Esophagus muscularis mucosa (tissue), 4 donors: ENCODE results near the gene AAK1.

Experiments used
- EP300 ChIP-seq: sonication (generic); formaldehyde crosslinking; IDR thresholded peaks from one replicate; pipeline ENCODE4 v1.6.1; 2017; ENCODE audit warnings: antibody characterized with exemption
- POLR2A ChIP-seq: fragments of 450-650 bp; IDR thresholded peaks from one replicate; pipeline ENCODE4 v1.6.1; 2017; ENCODE audit warnings: antibody characterized with exemption, moderate library complexity, mild to moderate bottlenecking, low read depth
- TF ChIP-seq, protein P1 (sequence below), 3 experiments: fragments of 200-600 bp in 2 of 3; fragments of 450-650 bp in 1 of 3; sonication (generic) in 2 of 3; IDR thresholded peaks; one replicate each; pipeline ENCODE4 v1.5.1; 2017 to 2019; ENCODE audit warnings: antibody characterized with exemption in 3 of 3, mild to moderate bottlenecking in 2 of 3, moderate library complexity in 1 of 3

GRCh38 chr2:69564604-69565003 lies 78.9 kb downstream of the AAK1 start:
- TF ChIP-seq, protein P1, sequence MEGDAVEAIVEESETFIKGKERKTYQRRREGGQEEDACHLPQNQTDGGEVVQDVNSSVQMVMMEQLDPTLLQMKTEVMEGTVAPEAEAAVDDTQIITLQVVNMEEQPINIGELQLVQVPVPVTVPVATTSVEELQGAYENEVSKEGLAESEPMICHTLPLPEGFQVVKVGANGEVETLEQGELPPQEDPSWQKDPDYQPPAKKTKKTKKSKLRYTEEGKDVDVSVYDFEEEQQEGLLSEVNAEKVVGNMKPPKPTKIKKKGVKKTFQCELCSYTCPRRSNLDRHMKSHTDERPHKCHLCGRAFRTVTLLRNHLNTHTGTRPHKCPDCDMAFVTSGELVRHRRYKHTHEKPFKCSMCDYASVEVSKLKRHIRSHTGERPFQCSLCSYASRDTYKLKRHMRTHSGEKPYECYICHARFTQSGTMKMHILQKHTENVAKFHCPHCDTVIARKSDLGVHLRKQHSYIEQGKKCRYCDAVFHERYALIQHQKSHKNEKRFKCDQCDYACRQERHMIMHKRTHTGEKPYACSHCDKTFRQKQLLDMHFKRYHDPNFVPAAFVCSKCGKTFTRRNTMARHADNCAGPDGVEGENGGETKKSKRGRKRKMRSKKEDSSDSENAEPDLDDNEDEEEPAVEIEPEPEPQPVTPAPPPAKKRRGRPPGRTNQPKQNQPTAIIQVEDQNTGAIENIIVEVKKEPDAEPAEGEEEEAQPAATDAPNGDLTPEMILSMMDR (IDR thresholded peaks at IDR 0.05) = no peak
- no peak for TF ChIP-seq POLR2A
- TF ChIP-seq EP300 = no peak
